B cell (primary cell): ENCODE measurements around the gene FIBCD1. TPM values are rescaled to one million over a fixed set of nuclear protein-coding genes. Genes with fewer than 3 reads are reported as not detected.

Experiments used
- ATAC-seq: fragments of 200-7000 bp; cut with Tn5 transposase; one replicate; pipeline ENCODE4 v1.10.0; 2021; ENCODE audit warnings: low read depth, mild to moderate bottlenecking, moderate number of reproducible peaks, moderate library complexity
- CTCF ChIA-PET: fragments of 350-600 bp; sonication (Branson Sonifier 250); formaldehyde crosslinking; loops from one replicate; lab custom pipeline; 2021; ENCODE audit warnings: antibody characterized with exemption, inconsistent platforms; lab: Charles Lee
- POLR2A ChIA-PET: fragments of 350-600 bp; sonication (Branson Sonifier 250); formaldehyde crosslinking; loops from one replicate; lab custom pipeline; 2021; ENCODE audit warnings: antibody characterized with exemption; lab: Charles Lee
- DNase-seq: peaks from one replicate; pipeline ENCODE4 v3.0.0; 2013
- H2AFZ ChIP-seq: 2 replicates; pipeline ENCODE4 v1.6.1; 2012; ENCODE audit warnings: mild to moderate bottlenecking, low read depth, low read length; ENCODE audit not compliant: insufficient read depth, poor library complexity, severe bottlenecking
- H3K27ac ChIP-seq, 2 donors: 1 replicate in 1 of 2; 2 replicates in 1 of 2; pipeline ENCODE4 v1.5.1; 2012 to 2013; ENCODE audit warnings: low read length in 2 of 2, mild to moderate bottlenecking in 2 of 2, moderate library complexity in 1 of 2
- H3K27me3 ChIP-seq, 4 experiments: fragments of 200-600 bp in 1 of 4; sonication (generic) in 1 of 4; replicated peaks in 1 of 4; 1 replicate in 2 of 4; 2 replicates in 2 of 4; pipeline versions ENCODE4 v1.6.1 to v1.7.0; 2013 to 2016; ENCODE audit warnings: low read length in 3 of 4, mild to moderate bottlenecking in 2 of 4, mixed read lengths in 1 of 4, moderate library complexity in 1 of 4; ENCODE audit not compliant: insufficient read depth in 4 of 4, control insufficient read depth in 3 of 4; ENCODE audit errors: control extremely low read depth in 1 of 4
- H3K36me3 ChIP-seq, 2 experiments: replicated peaks in 1 of 2; 1 replicate in 1 of 2; 2 replicates in 1 of 2; pipeline versions ENCODE4 v1.6.1 to v1.7.1; 2013; ENCODE audit warnings: low read length in 1 of 2; ENCODE audit not compliant: insufficient read depth in 2 of 2, control insufficient read depth in 1 of 2; ENCODE audit errors: control extremely low read depth in 1 of 2, extremely low read depth in 1 of 2
- H3K4me1 ChIP-seq, 2 donors: fragments of 200-600 bp in 1 of 2; sonication (generic) in 1 of 2; 1 replicate in 1 of 2; 2 replicates in 1 of 2; pipeline versions ENCODE4 v1.5.1 to v1.6.1; 2013 to 2017; ENCODE audit warnings: low read length in 2 of 2; ENCODE audit not compliant: control insufficient read depth in 2 of 2, insufficient read depth in 2 of 2
- H3K4me2 ChIP-seq: replicated peaks from 2 replicates; pipeline ENCODE3; 2012; ENCODE audit warnings: mild to moderate bottlenecking, low read depth, low read length; ENCODE audit not compliant: poor library complexity, severe bottlenecking
- H3K4me3 ChIP-seq, 5 experiments: fragments of 200-600 bp in 1 of 5; sonication (generic) in 1 of 5; 1 replicate in 3 of 5; 2 replicates in 2 of 5; pipeline versions ENCODE4 v1.5.1 to v1.7.0; 2011 to 2016; ENCODE audit warnings: low read length in 4 of 5, mild to moderate bottlenecking in 4 of 5, low read depth in 2 of 5, control low read depth in 1 of 5, moderate library complexity in 1 of 5; ENCODE audit not compliant: insufficient read depth in 1 of 5; ENCODE audit errors: control extremely low read depth in 1 of 5, extremely low read depth in 1 of 5
- H3K79me2 ChIP-seq: fragments of 200-600 bp; sonication (generic); one replicate; pipeline ENCODE4 v1.6.0; 2016; ENCODE audit warnings: low read length; ENCODE audit not compliant: control insufficient read depth, insufficient read depth
- H3K9ac ChIP-seq: fragments of 200-600 bp; sonication (generic); 2 replicates; pipeline ENCODE4 v1.6.1; 2017; ENCODE audit warnings: mild to moderate bottlenecking, low read length, moderate library complexity
- H3K9me3 ChIP-seq, 3 donors: one replicate each; pipeline versions ENCODE4 v1.6.1 to v1.7.1; 2013; ENCODE audit warnings: low read length in 2 of 3; ENCODE audit not compliant: control insufficient read depth in 2 of 3, insufficient read depth in 1 of 3; ENCODE audit errors: control extremely low read depth in 1 of 3
- H4K20me1 ChIP-seq: 2 replicates; pipeline ENCODE4 v1.6.0; 2012; ENCODE audit warnings: mild to moderate bottlenecking, low read length; ENCODE audit not compliant: insufficient read depth, control insufficient read depth, poor library complexity, severe bottlenecking
- H3K27ac Mint-ChIP-seq: one replicate; pipeline ENCODE4 v1.8.0; 2021; ENCODE audit warnings: mixed read lengths
- H3K27me3 Mint-ChIP-seq: one replicate; pipeline ENCODE4 v1.8.0; 2021; ENCODE audit warnings: mixed read lengths
- H3K4me1 Mint-ChIP-seq: one replicate; pipeline ENCODE4 v1.8.0; 2021; ENCODE audit warnings: mixed read lengths
- H3K4me3 Mint-ChIP-seq: one replicate; pipeline ENCODE4 v1.8.0; 2021; ENCODE audit warnings: mixed read lengths
- H3K9me3 Mint-ChIP-seq: one replicate; pipeline ENCODE4 v1.8.0; 2022; ENCODE audit warnings: mixed read lengths; ENCODE audit not compliant: insufficient read depth
- CTCF ChIP-seq: fragments of 200-600 bp; IDR thresholded peaks from one replicate; pipeline ENCODE4 v1.8.0; 2022; ENCODE audit warnings: antibody characterized with exemption, mild to moderate bottlenecking
- EZH2 ChIP-seq: IDR thresholded peaks from 2 replicates; pipeline ENCODE4 v1.6.1; 2012; ENCODE audit warnings: borderline replicate concordance, low read depth, mild to moderate bottlenecking, moderate library complexity, low read length; ENCODE audit not compliant: insufficient read depth, poor library complexity, severe bottlenecking
- WGBS: methylation state at CpG from one replicate; pipeline ENCODE4 v1.1.5; 2013; ENCODE audit warnings: missing lambda C conversion rate; ENCODE audit not compliant: insufficient coverage; 5-methylcytosine and 5-hydroxymethylcytosine counted together
- intact Hi-C: fragments of 100-400 bp; cut with micrococcal nuclease; formaldehyde crosslinking; loops from one replicate; pipeline ENCODE4 v1.10.0; 2022
- polyA plus RNA-seq: library from polyadenylated mRNA; depleted of rRNA; stranded (reverse); fragments of >200 nt; gene quantifications from 2 replicates; pipeline ENCODE4 v1.2.3, GENCODE V29; 2012
- total RNA-seq, 2 donors: library from RNA; stranded (reverse); fragments of 120-200 nt in 1 of 2; gene quantifications; 1 replicate in 1 of 2; 2 replicates in 1 of 2; pipeline versions ENCODE4 v1.2.3 to v1.2.4, GENCODE V29; 2013 to 2022

Gene FIBCD1
- total and polyA plus RNA-seq, 2 donors (not counting 1 experiment from before 2014, with no cell fraction given), result not detected

DNA sequence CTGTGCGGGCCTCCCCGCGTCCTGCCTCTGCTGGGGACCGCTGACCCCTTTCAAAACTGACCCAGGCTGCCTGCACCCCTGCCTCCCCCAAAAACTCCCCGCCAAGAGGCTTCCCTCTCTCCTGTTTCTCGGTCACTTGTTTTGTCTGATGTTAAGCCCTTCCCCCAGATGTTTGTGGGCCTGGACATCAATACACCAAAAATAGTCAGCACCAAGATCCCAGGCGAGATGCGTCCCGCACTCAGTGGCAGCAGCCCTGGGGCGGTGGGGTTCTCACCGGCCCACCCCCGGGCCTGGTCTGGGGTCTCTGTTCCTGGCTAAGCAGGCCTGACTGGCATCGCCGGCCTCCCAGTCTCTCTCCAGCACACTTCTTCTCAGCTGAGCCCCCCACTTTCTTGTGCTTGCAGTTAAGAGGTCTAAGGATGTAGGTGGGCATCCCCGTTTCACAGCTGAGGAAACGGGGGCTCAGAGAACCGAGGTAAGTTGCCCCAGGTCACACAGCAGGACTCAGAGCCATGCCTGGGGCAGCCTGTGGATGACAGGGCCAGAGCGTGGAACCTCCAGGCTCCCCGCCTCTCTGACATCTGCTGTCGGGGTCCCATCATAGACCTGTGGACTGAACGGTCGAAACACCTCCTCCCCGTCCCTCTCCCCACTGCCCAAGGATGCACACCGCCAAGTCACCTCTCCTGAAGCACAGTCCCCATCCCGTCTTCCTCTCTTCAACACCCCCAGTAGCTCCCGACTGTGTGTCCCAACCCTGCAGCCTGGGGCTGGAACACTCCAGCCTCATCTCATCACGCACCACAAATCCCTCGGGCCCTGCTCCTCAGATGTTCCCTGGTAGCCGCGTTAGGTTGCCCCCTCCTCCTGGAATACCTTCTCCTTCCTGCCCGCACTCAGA lies 16.8 kb downstream of the FIBCD1 start:
- H3K4me2 ChIP-seq, result no peak overlapping the region
- H3K79me2 ChIP-seq, result no peaks in the 10 kb centered on the region
- H3K4me1 ChIP-seq, result peaks cover 0 to 7% of the 10 kb centered on the region in 2 donors
- peaks cover 6% of the 10 kb centered on the region for H3K4me1 Mint-ChIP-seq
- H4K20me1 ChIP-seq, result no peaks in the 10 kb centered on the region
- H3K4me3 Mint-ChIP-seq, result no peak overlapping the region
- H3K9ac ChIP-seq, result no peak overlapping the region
- ATAC-seq, result no peak
- TF ChIP-seq EZH2, result no peak
- no peak for TF ChIP-seq CTCF
- ChIA-PET POLR2A (no interaction called here), CTCF (no interaction called here)
- H3K4me3 ChIP-seq, result no peak overlapping the region
- no peaks in the 10 kb centered on the region for H3K36me3 ChIP-seq
- no peaks in the 10 kb centered on the region for H3K9me3 ChIP-seq
- H3K27me3 Mint-ChIP-seq, result peaks cover 26% of the 10 kb centered on the region
- H3K27ac Mint-ChIP-seq, result no peak overlapping the region
- 74% methylated on average over 29 of the region's 31 CpGs for WGBS
- H2AFZ ChIP-seq, result no peak overlapping the region
- peaks cover 0 to 3% (median 1%) of the 10 kb centered on the region in 4 experiments for H3K27me3 ChIP-seq
- H3K9me3 Mint-ChIP-seq, result no peaks in the 10 kb centered on the region
- DNase-seq, result no peak
- H3K27ac ChIP-seq, result no peak overlapping the region
- intact Hi-C loops, result no loop called here
